GM21576 (cell line): Measurements from ENCODE around the gene ZNF385A.
A peak's percentile ranks its signal among the peaks of the same experiment; 100 is the strongest.

Experiments used
- ATAC-seq: cut with Tn5 transposase; IDR thresholded peaks from one replicate; pipeline ENCODE4 v1.9.1; 2021; ENCODE audit warnings: mild to moderate bottlenecking, moderate library complexity; ENCODE audit not compliant: unreplicated experiment

ZNF385A gene

GRCh38 chr12:54376596-54376995, 7.9 kb downstream of the ZNF385A start:
- ATAC-seq = no peak

DNA sequence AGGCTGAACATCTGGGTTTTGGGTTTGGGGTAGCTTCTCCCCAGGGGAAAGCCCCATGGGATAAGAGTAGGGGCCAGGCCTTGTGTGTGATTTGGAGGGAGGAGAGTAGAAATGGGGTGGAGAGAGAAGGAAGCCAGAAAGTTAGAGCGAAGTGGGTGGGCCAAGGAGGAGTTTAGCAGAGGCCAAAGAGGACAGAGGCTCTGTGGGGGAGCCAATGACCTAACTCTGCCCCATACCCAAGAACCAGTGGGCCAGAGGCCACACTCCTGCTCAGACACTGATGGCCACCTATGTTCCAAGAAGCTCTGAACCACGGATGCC, 9.3 kb downstream of the ZNF385A start:
- no peak for ATAC-seq

DNA sequence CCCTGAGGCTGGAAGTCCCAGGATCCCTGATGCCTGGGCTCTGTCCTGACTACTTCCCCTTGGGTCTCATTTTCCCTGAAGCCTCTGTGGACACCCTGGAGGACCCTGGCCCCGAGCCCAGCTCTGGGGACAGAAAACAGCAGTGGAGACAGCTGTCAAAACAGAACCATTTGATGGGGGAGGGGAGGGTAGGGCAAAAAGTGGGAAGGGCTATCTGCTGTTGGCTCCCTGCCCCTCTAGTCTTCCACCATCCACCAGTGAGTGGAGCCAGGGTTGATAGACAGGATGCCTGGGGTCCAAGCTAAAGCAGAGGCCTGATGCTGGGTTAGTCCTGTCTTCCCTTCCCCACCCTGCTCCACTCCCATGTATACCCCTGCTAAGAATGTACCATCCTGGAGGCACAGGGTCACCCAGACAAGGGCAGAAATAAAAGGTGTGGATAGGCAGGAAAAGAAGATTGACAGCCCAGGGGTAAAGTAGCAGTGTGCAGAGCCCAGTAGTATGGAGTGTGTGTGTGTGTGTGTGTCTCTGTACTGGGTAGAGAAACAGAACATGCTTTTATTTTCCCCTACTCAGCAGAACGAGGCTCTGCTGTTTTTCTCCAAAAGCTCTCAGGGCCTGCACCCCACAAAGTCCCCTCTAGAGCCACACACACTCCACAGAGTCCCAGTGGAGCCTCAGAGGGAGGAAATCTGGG, 9.8 kb downstream of the ZNF385A start:
- ATAC-seq = no peak

DNA sequence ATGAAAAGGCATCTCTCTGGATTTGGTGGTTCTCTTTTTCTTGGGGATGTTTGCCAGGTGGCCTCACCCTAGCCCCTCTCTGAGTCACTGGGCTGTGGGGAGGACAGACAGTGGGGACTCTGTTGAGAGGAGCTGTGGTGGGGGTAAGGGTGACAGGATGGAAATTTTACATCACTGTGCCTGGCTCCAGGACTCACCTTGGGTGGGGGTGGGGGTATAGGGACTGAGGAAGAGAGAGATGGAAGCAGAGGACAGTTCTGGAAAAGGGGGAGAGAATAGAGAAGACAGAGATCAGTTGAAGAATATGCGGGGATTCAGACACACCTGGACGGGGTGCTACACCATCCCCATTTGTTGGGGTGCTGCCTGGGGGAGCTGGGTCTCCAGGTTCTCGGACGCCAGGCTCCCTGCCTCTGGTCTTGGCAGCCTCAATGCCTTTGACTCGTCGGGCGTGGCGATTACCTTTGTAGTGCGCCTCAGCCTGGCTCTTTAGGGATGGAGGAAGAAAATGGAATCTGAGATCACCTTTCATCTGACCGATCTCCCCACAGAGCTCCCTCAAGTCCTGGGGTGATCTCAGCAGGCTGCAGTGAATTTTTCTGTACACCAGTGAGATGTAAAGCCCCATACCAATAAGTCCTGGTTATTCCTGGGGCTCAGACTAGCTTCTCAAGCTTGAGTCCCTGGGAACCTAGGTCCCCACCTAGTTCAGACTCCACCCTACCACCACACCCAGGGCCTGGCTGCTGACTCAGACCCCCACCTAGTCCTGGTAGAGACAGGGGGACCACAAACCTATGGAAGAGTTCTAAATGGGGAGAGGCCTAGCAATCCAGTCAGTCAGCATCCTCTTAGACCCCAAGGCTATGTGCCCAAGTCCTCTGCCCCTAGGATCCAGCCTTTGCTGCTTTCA, 10.6 kb downstream of the ZNF385A start:
- no peak for ATAC-seq

DNA sequence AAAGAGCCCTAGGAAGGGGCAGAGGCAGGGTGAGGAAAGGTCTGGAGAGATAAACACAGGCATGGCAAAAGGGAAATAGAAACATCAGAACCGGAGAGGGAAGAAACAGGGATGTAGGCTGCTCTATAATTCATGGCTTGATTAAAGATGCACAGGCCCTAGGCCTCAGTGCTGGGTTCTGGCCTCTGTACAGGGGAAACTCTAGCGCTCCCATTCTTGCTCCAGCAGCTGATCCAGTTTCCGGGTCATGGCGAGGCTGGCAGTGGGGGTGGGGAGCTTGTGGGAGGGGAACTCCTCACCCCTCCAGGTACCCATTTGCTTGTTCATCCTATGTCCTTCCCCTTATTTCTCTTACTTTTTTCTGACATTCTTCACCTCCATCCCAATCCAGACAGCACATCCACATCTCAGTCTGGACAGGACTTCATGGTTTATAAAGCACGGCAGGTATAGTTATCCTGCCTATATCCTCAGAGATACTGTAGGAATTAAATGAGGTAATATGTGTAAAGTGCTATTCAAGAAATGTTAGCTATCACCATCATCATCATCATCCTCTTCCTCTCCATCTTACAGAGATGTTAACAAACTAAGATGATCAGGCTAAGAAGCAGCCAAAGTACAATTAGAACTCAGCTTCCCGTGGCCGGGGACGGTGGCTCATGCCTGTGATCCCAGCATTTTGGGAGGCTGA, 12.3 kb downstream of the ZNF385A start:
- ATAC-seq = no peak

- no peak for ATAC-seq
Measured at GRCh38 chr12:54371328-54372112, 13.0 kb downstream of the ZNF385A start.

- no peak for ATAC-seq
Measured at GRCh38 chr12:54370171-54370730, 14.3 kb downstream of the ZNF385A start.

DNA sequence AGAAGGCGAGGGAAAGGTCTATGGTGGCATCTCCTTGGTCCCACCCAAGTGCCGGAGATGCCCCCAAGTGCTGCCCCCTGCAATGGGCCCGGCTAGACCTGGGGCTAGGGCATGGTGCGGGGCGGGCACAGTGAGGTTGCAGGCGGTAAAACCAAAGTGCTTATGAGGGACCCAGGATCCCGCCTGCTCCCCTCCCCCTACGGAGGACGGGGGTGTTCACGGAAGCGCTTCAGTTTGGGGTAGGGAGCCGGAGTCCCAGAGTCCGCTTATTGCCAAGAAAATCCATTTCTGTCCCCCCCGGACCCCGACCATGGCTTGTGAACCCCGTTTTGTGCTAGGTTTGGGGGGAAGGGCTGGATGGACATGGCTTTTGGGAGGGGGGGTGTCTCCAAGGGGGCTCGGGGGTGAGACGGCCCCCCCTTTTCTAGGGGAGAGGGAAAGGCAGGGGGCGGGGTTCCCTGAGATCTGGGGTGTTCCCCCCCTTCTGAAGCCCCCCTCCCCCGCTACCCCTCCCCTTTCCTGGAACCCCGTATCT, 14.9 kb downstream of the ZNF385A start:
- ATAC-seq = no peak

DNA sequence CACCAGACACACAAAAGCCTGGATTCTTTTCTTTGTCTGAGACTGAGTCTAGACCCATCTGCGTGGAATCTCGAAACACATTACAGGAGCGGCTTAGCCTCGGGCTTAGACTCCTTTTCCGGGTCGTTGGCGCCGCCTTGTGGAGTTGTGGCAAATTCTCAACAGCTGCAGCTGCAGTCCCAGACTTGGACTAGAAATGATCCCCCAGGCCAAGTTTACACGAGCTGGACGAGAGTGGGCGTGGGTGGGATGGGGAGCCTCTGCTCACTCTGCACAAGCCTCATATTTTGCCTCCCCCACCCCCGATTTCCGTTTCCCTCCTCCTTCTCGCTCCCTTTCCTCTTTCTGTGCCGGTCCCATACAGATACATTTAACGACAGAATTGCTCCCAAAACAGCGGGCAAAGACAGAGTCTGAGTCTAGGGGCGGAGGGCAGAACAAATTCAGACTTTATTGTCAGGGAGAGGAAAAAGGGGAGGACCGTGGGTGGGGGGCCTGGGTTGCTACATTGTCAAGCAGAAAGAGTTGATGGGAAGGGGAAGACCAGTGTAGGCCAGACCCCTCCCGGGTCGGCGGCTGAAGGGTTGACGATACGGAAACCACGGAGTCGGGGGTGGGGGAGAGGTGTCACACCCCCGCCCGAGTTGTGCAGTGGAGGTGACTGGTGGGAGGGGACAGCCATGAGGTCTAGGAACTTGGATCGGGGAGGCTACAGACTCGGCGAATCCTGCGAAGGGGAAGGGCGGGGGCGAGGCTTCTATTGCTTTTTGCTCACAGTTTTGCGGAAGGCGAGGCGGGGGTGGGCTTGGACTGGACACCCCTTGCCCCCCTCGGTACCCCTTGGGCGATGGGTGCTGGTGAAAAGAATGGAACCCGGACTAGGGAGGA, 15.6 kb downstream of the ZNF385A start:
- peak; percentile 66 for ATAC-seq

GRCh38 chr12:54368025-54368708, 16.4 kb downstream of the ZNF385A start:
- peak; percentile 8 for ATAC-seq

DNA sequence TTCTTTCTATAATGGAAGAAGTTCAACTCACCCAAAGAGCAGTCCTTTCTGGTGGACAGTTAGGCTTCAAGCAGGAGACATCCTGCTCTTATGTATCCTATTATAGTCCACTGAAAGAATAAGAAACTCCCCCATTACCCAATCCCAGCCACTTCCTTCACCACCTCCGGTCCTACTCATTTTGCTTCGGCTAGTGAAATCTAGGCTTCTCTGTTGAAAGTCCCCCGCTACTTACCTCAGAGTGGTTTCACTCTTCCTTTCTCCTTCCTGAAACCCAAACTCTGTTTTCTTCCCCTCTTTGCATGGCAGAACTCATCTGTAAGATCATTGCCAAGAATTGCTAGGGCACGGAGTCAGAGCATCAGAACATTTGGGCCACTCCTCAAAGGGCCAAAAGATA, 20.1 kb downstream of the ZNF385A start, which contains the start of gene GPR84:
TSS of gene GPR84 (minus strand) at position 74 of the 400 bp plus-strand sequence. CDS start 635 bp downstream, outside the sequence.
- peak; percentile 31 for ATAC-seq

DNA sequence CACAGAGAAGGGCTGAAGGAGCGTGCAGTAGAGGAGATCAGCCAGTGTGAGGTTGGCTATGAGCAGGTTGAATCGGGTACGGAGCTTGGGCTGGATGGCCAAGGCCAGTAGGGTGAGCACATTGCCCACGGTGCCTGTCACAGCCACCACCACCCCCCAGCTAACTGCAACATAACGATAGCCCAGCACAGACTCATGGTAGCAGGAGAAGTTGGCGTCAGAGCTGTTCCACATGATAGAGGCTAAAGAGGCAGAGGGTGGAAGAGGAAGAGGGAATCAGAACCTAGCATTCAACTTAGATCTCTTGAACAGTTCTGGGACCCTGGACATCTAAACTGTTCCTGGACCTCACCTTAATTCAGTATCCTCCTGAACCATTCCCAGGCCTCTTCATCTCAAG, 20.9 kb downstream of the ZNF385A start:
- no peak for ATAC-seq

GRCh38 chr12:54363047-54363446, 21.5 kb downstream of the ZNF385A start:
- no peak for ATAC-seq

DNA sequence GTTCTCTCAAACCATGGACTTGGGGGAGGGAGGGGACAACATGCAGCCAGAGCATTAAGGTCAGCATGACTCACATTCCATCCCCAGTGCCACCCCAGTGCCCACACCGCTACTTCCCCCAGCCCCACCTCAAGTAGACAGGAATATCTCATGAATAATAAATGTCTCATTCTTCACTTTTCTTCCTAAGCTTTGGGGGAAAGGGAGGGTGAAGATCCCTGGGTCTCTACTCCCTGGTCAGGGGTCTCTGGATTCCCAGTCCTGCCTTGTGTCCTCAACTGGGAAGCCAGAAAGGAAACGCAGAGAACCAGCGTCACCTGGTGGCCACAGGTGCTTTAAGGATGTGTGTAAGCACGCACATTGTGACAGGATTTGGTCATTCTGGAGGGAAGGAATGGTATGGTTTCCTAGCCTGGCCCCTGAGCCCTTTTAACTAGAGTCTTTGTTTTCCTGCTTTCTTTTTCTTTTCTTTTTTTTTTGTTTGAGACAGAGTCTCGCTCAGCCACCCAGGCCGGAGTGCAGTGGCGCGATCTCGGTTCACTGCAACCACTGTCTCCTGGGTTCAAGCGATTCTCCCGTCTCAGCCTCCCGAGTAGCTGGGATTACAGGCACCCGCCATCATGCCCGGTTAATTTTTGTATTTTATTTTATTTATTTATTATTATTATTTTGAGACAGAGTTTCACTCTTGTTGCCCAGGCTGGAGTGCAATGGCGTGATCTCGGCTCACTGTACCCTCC, 23.6 kb downstream of the ZNF385A start:
- no peak for ATAC-seq

DNA sequence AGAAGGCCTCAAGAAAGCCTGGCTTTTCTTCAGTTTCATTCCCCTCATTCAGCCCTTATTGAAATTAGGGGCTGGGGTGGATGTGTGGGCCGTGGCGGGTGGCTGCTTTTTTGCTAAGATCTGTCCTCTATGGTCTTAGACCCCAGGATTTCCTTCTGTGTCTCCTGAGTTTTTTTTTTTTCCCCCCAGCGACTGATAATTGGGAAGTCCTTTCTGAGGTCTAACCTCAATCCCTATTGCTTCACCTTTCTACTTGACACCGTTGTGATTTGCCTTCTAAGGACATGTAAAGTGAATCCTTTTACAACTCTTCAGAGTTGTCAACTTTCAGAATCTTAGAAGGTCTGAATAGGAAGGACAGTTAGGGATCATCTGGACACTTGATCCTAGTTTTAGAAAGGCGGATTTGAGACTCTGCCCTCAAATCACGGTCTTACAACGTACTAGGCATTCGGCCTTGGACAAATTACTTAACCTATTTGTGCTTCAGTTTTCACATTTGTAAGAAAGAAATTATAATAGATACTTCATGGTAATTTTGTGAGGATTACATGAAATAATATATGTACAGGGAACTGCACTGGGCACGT, 24.7 kb downstream of the ZNF385A start:
- ATAC-seq = no peak

DNA sequence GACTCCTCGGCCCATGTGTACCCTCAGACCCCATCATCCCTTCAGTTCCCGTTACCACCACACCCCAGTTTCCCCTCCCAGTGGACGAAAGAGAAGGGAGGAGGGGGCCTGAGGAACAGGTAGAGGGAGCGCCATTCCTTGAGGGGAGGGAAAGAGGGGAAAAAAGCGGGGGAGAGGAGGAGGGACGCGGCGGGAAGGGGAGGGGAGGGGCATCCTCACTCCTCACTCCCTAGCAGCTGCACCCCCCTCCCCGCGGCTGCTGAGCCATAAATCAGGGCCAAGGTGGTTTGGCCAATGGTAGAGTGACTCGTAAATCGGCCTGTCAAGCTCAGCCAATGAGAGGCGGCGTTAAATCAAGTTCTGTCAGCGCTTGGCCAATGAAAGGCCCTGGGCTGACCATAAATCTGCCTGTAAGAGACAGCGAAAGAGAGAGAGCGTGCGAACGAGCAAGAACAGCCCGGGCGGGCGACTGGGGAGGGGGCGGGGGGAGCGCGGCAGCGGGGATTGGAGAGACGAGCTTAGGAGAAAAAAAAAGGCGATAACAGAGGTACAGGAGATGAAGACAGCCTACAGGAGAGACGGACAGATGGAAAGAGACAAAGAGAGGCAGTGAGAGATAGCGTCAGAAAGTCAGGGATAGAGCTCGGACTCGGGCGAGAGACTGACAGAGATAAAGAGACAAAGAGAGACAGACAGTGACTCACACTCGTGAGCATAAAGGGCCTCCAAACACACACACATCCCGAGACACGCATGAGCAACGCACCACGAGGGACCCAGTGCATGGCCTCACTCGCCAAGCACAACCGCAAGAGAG, 25.4 kb downstream of the ZNF385A start:
- ATAC-seq = peak; percentile 98
